Measurements from ENCODE around the gene TCF25. TPM values are rescaled to one million over a fixed set of nuclear protein-coding genes. Genes with fewer than 3 reads are reported as not detected.

Gene TCF25
- total RNA-seq, 4 donors from 2014 or later = 68.9 to 110 (median 85.7) TPM

GRCh38 chr16:89919535-89920406, 46.4 kb downstream of the TCF25 start:
- ATAC-seq (no peak), DNase-seq (no peak)
- in situ Hi-C loops (cut with MboI; ENCODE audit: low sequenced_read_pairs in 4 of 4) (no loop called here), intact Hi-C loops (cut with DNase I; ENCODE audit: low total_unique reads) (no loop called here)
- peaks cover 16 to 23% of the 10 kb centered on the region in 2 donors for H3K4me1 ChIP-seq
- H3K9me3 ChIP-seq = no peaks in the 10 kb centered on the region
- TF ChIP-seq, protein P1, sequence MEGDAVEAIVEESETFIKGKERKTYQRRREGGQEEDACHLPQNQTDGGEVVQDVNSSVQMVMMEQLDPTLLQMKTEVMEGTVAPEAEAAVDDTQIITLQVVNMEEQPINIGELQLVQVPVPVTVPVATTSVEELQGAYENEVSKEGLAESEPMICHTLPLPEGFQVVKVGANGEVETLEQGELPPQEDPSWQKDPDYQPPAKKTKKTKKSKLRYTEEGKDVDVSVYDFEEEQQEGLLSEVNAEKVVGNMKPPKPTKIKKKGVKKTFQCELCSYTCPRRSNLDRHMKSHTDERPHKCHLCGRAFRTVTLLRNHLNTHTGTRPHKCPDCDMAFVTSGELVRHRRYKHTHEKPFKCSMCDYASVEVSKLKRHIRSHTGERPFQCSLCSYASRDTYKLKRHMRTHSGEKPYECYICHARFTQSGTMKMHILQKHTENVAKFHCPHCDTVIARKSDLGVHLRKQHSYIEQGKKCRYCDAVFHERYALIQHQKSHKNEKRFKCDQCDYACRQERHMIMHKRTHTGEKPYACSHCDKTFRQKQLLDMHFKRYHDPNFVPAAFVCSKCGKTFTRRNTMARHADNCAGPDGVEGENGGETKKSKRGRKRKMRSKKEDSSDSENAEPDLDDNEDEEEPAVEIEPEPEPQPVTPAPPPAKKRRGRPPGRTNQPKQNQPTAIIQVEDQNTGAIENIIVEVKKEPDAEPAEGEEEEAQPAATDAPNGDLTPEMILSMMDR (IDR thresholded peaks at IDR 0.05 in 4 of 5, conservative IDR thresholded peaks at IDR 0.05 in 1 of 5) = no peak
- TF ChIP-seq POLR2A (IDR thresholded peaks at IDR 0.05) = no peak
- no peak overlapping the region for H3K27ac ChIP-seq
- H3K4me3 ChIP-seq = no peak overlapping the region
- peaks cover 49 to 64% (median 61%) of the 10 kb centered on the region in 3 donors for H3K27me3 ChIP-seq
- H3K36me3 ChIP-seq = no peaks in the 10 kb centered on the region

DNA sequence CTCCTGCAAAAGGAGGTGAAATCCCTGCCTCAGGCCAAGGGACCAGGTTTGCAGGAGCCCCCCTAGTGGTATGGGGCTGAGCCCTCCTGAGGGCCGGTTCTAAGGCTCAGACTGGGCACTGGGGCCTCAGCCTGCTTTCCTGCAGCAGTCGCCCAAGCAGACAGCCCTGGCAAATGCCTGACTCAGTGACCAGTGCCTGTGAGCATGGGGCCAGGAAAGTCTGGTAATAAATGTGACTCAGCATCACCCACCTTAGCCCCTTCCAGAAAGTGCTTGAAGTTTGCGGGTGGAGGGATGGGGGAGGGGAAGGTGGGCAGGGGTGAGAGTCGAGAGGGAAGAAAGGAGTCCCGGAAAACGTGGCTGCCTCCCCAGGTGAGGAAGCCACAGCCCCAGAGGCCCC, 47.3 kb downstream of the TCF25 start:
- in situ Hi-C loops (cut with MboI; ENCODE audit: low sequenced_read_pairs in 4 of 4) = no loop called here
- peaks cover 19 to 26% of the 10 kb centered on the region in 2 donors for H3K4me1 ChIP-seq
- H3K36me3 ChIP-seq = no peaks in the 10 kb centered on the region
- ATAC-seq = no peak
- no peak overlapping the region for H3K27ac ChIP-seq
- H3K4me3 ChIP-seq = no peak overlapping the region
- no peak for TF ChIP-seq POLR2A (IDR thresholded peaks at IDR 0.05)
- TF ChIP-seq, protein P1 (IDR thresholded peaks at IDR 0.05 in 4 of 5, conservative IDR thresholded peaks at IDR 0.05 in 1 of 5) = no peak
- no peak for DNase-seq
- intact Hi-C loops (cut with DNase I; ENCODE audit: low total_unique reads) = no loop called here
- H3K9me3 ChIP-seq = no peaks in the 10 kb centered on the region
- peaks cover 59 to 73% (median 70%) of the 10 kb centered on the region in 3 donors for H3K27me3 ChIP-seq

GRCh38 chr16:89921131-89921701, 47.8 kb downstream of the TCF25 start:
- TF ChIP-seq, protein P1 (IDR thresholded peaks at IDR 0.05 in 4 of 5, conservative IDR thresholded peaks at IDR 0.05 in 1 of 5) = no peak
- TF ChIP-seq POLR2A (IDR thresholded peaks at IDR 0.05) = no peak
- H3K9me3 ChIP-seq = no peaks in the 10 kb centered on the region
- H3K4me1 ChIP-seq = peaks cover 19 to 29% of the 10 kb centered on the region in 2 donors
- intact Hi-C loops (cut with DNase I; ENCODE audit: low total_unique reads) = no loop called here
- peaks cover 60 to 73% (median 73%) of the 10 kb centered on the region in 3 donors for H3K27me3 ChIP-seq
- DNase-seq (no peak), ATAC-seq (no peak)
- H3K4me3 ChIP-seq = no peak overlapping the region
- in situ Hi-C loops (cut with MboI; ENCODE audit: low sequenced_read_pairs in 4 of 4) = no loop called here
- no peaks in the 10 kb centered on the region for H3K36me3 ChIP-seq
- no peak overlapping the region for H3K27ac ChIP-seq

DNA sequence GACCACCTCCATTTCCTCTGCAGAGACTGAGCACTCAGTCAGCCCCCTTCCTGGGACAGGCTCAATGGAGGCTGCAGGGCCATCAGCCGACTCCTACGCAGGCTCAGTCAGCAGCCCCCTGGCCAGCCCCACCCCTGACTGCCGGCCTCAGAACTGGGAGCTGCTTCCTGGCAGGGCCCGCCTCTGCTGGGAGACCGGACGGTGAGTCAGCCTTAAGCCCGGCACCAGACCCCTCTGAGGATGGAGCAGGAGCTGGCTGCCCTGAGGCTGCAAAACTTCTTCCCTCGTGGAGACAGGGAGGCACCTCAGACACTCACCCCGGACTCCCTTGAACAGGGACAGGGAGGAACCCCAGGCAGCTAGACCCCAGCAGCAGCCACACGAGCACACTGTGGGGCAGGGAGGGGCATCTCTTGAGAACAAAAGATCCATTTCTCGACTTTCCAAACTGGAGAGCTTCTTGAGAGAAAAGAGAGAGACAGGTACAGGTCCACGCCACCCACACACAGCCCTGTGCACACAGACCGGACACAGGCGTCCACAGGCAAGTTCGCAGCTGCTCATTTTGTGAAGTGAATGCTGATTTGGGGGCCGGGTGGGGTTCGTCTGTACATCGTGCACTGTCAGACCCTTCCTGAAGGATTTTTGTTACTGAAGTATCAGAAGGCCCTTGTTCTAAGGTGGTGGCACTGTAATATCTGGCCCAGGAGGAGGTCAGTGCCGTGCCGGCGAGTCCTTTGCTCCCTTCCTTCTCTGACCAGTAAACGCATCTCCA, 48.5 kb downstream of the TCF25 start:
- ATAC-seq (no peak), DNase-seq (no peak)
- intact Hi-C loops (cut with DNase I; ENCODE audit: low total_unique reads) (no loop called here), in situ Hi-C loops (cut with MboI; ENCODE audit: low sequenced_read_pairs in 4 of 4) (no loop called here)
- H3K36me3 ChIP-seq = no peaks in the 10 kb centered on the region
- H3K4me1 ChIP-seq = peaks cover 19 to 33% of the 10 kb centered on the region in 2 donors
- H3K27ac ChIP-seq = peak overlapping the region in 1 of 4 donors; percentile 60
- H3K4me3 ChIP-seq = peak overlapping the region; percentile 19 to 83 (median 61)
- H3K9me3 ChIP-seq = no peaks in the 10 kb centered on the region
- peaks cover 60 to 73% (median 73%) of the 10 kb centered on the region in 3 donors for H3K27me3 ChIP-seq
- TF ChIP-seq, protein P1 (IDR thresholded peaks at IDR 0.05 in 4 of 5, conservative IDR thresholded peaks at IDR 0.05 in 1 of 5) = no peak
- peak in 1 of 2 donors; percentile 21 for TF ChIP-seq POLR2A (IDR thresholded peaks at IDR 0.05)

All from gastrocnemius medialis (tissue), 4 donors.